HG03139 (cell line): ENCODE data around the gene C10orf71.

Source experiments
- ATAC-seq: cut with Tn5 transposase; IDR thresholded peaks from one replicate; pipeline ENCODE4 v1.9.1; 2021; ENCODE audit not compliant: unreplicated experiment

The C10orf71 gene

DNA sequence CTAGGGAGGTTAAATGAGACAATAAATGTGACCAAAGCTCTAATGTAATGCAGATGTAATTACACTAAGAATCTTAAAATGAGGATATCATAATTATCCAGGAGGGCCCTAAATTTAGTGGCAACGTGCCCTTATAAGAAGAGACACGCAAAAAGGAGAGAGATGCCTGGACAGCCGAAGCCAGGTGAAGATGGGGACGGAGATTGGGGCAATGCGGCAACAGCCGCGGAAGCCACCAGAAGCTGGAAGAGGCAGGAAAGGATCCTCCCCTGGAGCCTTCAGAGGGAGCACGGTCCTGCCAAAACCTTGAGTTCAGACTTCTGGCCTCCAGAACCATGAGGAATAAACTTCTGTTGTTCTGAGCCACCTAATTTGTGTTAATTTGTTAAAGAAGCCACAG lies 25.3 kb upstream of the C10orf71 start:
- ATAC-seq: no peak

GRCh38 chr10:49274886-49275285 lies 24.1 kb upstream of the C10orf71 start:
- ATAC-seq: no peak

- ATAC-seq: no peak
Observed at GRCh38 chr10:49275896-49276295, 23.1 kb upstream of the C10orf71 start.

DNA sequence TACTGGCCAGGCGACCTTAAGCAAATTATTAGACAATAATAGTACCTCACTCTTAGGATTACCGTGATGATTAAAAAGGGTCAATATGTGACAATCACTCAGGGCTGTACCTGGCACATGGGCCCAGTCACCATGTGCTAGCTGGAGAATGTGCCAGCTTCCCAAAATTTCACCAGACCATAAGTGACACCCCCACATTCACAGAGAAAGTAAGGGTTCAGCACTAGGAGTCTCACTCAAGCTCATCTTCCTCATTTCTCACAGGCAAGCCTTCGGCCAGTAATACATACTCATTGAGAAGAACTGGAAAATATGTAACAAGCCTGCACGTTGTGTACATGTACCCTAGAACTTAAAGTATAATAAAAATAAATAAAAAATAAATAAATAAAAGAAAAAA lies 22.4 kb upstream of the C10orf71 start:
- ATAC-seq: no peak

- no peak for ATAC-seq
Observed at GRCh38 chr10:49277973-49278372, 21.0 kb upstream of the C10orf71 start.

DNA sequence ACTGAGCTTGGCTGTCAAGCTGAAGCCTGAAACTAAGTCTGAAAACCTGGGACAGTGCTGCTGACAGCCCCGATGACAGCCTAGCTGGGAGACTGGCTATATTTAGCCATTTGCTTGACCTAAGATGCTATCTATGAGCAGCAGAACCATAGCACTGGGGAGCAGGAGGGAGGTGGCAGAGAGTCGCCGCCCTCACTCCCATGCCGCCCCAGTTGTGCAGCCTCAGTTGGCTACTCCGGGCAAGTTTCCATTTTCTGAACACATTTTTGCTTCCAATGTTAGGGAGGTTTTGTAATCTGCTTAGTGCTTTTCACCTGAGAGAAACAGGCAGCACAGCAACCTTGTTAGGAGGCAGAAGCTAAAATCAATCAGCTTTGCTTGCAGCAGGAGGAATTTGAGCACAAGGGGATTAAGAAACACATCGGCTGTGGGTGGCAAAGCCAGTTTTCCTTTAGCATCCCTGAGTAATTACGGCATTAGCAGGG lies 20.4 kb upstream of the C10orf71 start:
- no peak for ATAC-seq

- no peak for ATAC-seq
Observed at GRCh38 chr10:49279015-49279880, 19.7 kb upstream of the C10orf71 start.

- ATAC-seq: no peak
Observed at GRCh38 chr10:49280001-49280408, 19.0 kb upstream of the C10orf71 start.

GRCh38 chr10:49281461-49281860 lies 17.5 kb upstream of the C10orf71 start:
- ATAC-seq: no peak

GRCh38 chr10:49282306-49282705 lies 16.7 kb upstream of the C10orf71 start:
- no peak for ATAC-seq

GRCh38 chr10:49282879-49283341 lies 16.1 kb upstream of the C10orf71 start:
- no peak for ATAC-seq

DNA sequence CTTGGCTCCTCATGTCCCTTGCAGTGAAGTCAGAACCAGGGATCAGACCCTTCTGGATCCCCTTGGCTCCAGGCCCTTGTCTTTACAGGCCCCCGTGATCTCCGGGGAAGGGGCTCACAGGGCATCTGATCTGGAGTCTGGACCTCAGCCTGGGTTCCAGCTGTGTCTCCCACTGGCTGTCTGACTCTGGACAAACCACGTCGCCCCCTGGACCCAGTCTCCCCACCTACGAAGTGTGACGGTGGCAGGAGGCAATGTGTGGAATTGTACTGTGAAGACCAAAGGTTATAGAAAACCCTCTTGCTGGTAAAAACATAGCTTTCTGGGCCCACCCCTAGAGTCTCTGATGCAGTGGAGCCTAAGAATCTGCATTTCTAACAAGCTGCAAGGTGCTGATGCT lies 15.5 kb upstream of the C10orf71 start:
- ATAC-seq: no peak

- ATAC-seq: no peak
Observed at GRCh38 chr10:49284356-49284755, 14.6 kb upstream of the C10orf71 start.

DNA sequence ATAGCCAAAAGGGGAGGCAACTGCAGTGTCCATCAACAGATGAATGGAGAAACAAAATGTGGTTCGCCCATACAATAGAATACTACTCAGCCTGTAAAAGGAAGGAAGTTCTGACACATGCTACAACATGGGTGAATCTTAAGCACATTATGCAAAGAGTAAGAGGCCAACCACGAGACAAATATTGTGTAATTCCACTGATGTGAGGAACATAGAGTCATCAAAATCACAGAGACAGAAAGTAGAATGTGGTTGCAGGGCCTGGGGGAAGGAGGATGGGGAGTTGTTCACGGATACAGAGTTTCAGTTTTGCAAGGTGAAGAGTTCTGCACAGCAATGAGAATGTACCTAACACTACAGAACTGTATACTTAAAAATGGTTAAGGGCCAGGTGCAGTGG lies 13.7 kb upstream of the C10orf71 start:
- ATAC-seq: no peak

- no peak for ATAC-seq
Observed at GRCh38 chr10:49286686-49287085, 12.3 kb upstream of the C10orf71 start.

DNA sequence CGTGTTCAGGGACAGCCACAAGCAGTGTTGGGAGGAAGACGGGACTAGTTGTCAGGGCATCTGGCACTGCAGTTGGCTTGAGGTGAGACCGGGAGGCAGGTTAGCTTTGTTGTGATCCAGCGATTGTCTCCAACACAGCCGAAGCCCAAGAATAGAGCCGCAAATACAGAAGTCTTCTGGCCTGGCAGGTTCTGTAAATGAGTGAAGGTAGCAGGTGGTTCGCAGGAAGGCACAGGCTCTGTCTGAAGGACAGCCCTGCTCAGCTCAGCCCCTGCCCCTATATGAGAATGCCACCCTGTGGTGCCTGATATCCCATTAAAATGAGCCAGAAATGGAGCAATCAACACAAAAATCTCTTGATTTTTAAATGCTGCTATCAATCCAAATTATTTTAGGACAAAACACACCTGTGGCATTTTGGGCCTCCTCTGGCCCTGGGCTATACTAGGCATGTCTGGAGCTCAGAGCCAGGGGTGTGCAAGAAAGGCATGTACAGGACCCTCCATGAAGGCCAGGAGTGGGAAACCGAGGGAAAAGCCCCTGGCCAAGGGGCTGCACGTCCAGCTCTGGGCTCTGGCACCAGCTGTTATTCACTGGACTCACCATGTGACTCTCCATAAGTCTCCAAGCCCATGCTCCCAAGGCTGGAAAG lies 11.2 kb upstream of the C10orf71 start:
- ATAC-seq: no peak

DNA sequence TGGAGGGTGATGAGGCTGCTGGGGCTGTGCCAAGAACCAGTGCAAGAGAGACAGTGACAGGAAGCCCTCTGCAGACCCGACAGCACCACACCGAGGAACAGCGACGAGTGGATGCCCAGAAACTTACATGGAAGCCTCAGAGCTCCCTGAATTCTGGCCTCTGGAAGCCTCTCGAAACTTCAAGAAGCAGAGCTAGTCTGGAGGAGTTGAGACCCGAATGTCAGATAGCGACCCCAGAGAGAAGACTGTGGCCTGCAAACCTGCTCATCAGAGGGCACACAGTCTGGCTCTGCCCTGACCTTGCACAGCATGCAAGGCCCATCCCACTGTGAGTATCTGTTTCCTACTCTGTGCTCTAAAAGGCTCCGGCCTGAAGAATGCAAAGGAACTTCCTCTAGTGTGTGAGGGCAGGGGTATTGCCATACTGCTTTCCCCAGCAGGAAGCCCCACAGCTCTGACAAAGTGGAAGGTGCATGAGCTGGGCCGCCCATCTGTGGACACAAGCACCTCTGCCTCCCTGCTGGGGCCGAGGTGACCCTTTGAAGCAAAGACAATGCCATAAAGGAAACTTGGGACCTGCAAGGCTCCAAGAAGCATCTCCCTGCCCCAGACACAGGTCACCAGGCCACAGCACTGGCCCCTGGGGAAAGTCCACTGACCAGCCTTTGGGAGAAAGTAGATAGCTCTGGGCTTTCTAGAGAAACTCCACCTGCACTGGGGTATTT lies 10.5 kb upstream of the C10orf71 start:
- no peak for ATAC-seq

DNA sequence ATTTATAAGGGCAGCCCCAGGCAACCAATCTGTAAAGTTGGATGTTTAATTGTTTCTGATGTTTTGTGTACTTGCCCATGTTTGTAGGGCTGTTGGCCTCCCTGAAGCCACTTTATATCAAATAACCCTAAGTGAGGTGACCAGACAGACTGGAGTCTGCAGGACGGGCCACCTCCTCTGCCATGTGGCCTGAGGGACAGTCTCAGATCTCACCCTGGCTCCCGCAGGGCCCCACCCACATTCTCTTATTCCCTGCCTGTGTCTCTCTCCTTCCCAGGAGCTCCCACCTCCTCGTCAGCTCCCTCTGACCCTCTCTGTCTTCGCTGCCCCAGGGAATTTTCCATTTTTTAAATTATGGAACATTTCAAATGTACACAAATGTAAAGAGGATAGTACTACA lies 9.5 kb upstream of the C10orf71 start:
- no peak for ATAC-seq

DNA sequence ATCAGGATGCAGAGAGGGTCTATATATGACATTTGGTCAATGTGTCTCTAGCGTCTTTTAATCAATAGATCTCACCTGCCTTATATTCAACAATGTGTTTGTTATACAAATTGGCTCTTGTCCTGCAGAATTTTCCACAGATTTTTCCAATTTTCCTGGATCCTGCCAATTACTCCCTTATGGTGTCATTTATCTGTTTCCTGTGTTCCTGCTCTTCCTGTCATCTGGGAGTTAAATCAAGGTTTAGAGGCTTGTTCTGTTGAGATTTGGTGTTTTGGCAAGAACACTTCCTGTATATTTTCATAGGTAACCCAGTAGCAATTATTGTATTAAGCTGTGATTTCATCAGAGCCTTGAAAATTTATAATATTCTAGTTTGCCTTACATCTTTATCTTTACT lies 8.8 kb upstream of the C10orf71 start:
- ATAC-seq: no peak

DNA sequence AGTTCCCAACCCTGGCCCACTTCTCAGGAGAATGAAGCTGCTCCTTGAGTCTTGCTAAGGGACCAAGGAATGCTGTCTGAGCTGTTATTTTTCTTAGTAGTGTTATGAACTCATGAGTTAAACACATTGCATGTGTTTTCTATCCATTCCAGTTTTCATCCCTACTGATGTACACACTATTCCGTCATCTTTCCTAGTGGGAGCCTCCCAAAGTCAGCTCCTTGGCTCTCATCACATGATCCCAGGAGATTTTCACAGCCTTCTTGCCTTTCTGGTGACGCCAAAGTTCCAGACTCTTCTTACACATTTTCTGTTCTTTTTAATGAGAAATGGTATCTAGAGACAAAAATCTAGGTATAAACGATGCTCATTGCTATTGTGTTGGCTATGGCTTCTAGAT lies 8.4 kb upstream of the C10orf71 start:
- no peak for ATAC-seq

GRCh38 chr10:49292565-49293207 lies 6.3 kb upstream of the C10orf71 start:
- ATAC-seq: no peak
